Activated CD8-positive, alpha-beta memory T cell treated with anti-CD3 and anti-CD28 coated beads for 24 hours (primary cell): ENCODE measurements around the gene CHDH.

Experiments used
- DNase-seq: peaks from one replicate; pipeline ENCODE4 v3.0.0-alpha.2; 2020

CHDH gene

GRCh38 chr3:53806182-53807116 lies 39.8 kb downstream of the CHDH start:
- peak; percentile 45 for DNase-seq

GRCh38 chr3:53805463-53806159 lies 40.6 kb downstream of the CHDH start:
- peak; percentile 33 for DNase-seq

- DNase-seq, result no peak
These were observed 41.3 kb downstream of the CHDH start for GRCh38 chr3:53804697-53805462.

- no peak for DNase-seq
These were observed 42.2 kb downstream of the CHDH start for GRCh38 chr3:53803816-53804695.

- DNase-seq, result no peak
These were observed 42.9 kb downstream of the CHDH start for GRCh38 chr3:53803124-53803815.

GRCh38 chr3:53802256-53802880 lies 43.9 kb downstream of the CHDH start:
- DNase-seq, result no peak

- no peak for DNase-seq
These were observed 44.9 kb downstream of the CHDH start for GRCh38 chr3:53801319-53801718.

GRCh38 chr3:53800041-53800906 lies 45.9 kb downstream of the CHDH start:
- no peak for DNase-seq

- DNase-seq, result no peak
These were observed 46.8 kb downstream of the CHDH start for GRCh38 chr3:53799338-53799865.

- no peak for DNase-seq
These were observed 48.1 kb downstream of the CHDH start for GRCh38 chr3:53798144-53798543.

- DNase-seq, result no peak
These were observed 50.2 kb downstream of the CHDH start for GRCh38 chr3:53795789-53796560.

- no peak for DNase-seq
These were observed 51.0 kb downstream of the CHDH start for GRCh38 chr3:53795176-53795575.

GRCh38 chr3:53794597-53794996 lies 51.6 kb downstream of the CHDH start:
- DNase-seq, result no peak

GRCh38 chr3:53792866-53793265 lies 53.4 kb downstream of the CHDH start:
- no peak for DNase-seq

GRCh38 chr3:53791317-53791716 lies 54.9 kb downstream of the CHDH start:
- no peak for DNase-seq

GRCh38 chr3:53790470-53790869 lies 55.7 kb downstream of the CHDH start:
- DNase-seq, result no peak

GRCh38 chr3:53789459-53789858 lies 56.8 kb downstream of the CHDH start:
- no peak for DNase-seq

GRCh38 chr3:53788038-53788437 lies 58.2 kb downstream of the CHDH start:
- DNase-seq, result no peak

- DNase-seq, result no peak
These were observed 59.2 kb downstream of the CHDH start for GRCh38 chr3:53787016-53787415.
